RWPE1 (cell line): ENCODE results near the gene IGF2BP3.

Source experiments
- CTCF ChIA-PET: fragments of 350-600 bp; sonication (Branson Sonifier 250); formaldehyde crosslinking; extraction: SDS; loops from one replicate; lab custom pipeline; 2021; lab: Yijun Ruan, JAX
- POLR2A ChIA-PET: fragments of 400-600 bp; formaldehyde crosslinking; extraction: SDS; loops from one replicate; lab custom pipeline; 2020; ENCODE audit warnings: antibody characterized with exemption; ENCODE audit not compliant: low non-redundant PET; lab: Yijun Ruan, JAX
- DNase-seq: peaks from one replicate; pipeline ENCODE4 v3.0.0; 2012; ENCODE audit warnings: low spot score
- H3K27ac ChIP-seq: fragments of 450-650 bp; 2 replicates; pipeline ENCODE4 v1.5.1; 2017
- CTCF ChIP-seq: fragments of 450-650 bp; conservative IDR thresholded peaks from 2 replicates; pipeline ENCODE4 v1.5.1; 2017; ENCODE audit warnings: low read depth, mild to moderate bottlenecking

IGF2BP3 gene

GRCh38 chr7:23338439-23338838, 131.9 kb downstream of the IGF2BP3 start:
- H3K27ac ChIP-seq = no peak overlapping the region
- POLR2A ChIA-PET = no interaction called here
- no peak for TF ChIP-seq CTCF
- CTCF ChIA-PET = no interaction called here
- no peak for DNase-seq

- no peak for DNase-seq
- ChIA-PET POLR2A (no interaction called here), CTCF (interaction anchor here (0.7 kb wide), 1 partner anchor 21 kb away, joined by 3 read pairs; no protein-coding TSS in a partner anchor)
- no peak for TF ChIP-seq CTCF
- no peak overlapping the region for H3K27ac ChIP-seq
These were observed 132.9 kb downstream of the IGF2BP3 start for GRCh38 chr7:23337374-23337773.

GRCh38 chr7:23336799-23337283, 133.4 kb downstream of the IGF2BP3 start:
- POLR2A ChIA-PET = no interaction called here
- DNase-seq = no peak
- TF ChIP-seq CTCF = no peak
- peak overlapping the region; percentile 12; the same call in 1 of the 2 replicates for H3K27ac ChIP-seq
- CTCF ChIA-PET = interaction anchor here (0.5 to 0.7 kb wide), 2 partner anchors 21 to 96 kb away, joined by 3 read pairs; no protein-coding TSS in a partner anchor

GRCh38 chr7:23336086-23336485, 134.2 kb downstream of the IGF2BP3 start:
- no peak for TF ChIP-seq CTCF
- no peak for DNase-seq
- POLR2A ChIA-PET = no interaction called here
- peak overlapping the region; percentile 12; the same call in 1 of the 2 replicates for H3K27ac ChIP-seq
- CTCF ChIA-PET = interaction anchor here (0.6 kb wide), 1 partner anchor 204 kb away, joined by 4 read pairs; no protein-coding TSS in a partner anchor

GRCh38 chr7:23335621-23336020, 134.7 kb downstream of the IGF2BP3 start:
- ChIA-PET CTCF (interaction anchor here (0.6 to 0.7 kb wide), 2 partner anchors 144 to 205 kb away, joined by 3 to 4 read pairs; no protein-coding TSS in a partner anchor), POLR2A (no interaction called here)
- peak overlapping the region; percentile 81 for H3K27ac ChIP-seq
- TF ChIP-seq CTCF = no peak
- DNase-seq = no peak

- TF ChIP-seq CTCF = no peak
- DNase-seq = no peak
- ChIA-PET POLR2A (no interaction called here), CTCF (interaction anchor here (0.7 to 0.9 kb wide), 2 partner anchors 144 to 209 kb away, joined by 3 read pairs; no protein-coding TSS in a partner anchor)
- peak overlapping the region; percentile 81 for H3K27ac ChIP-seq
These were observed 135.2 kb downstream of the IGF2BP3 start for GRCh38 chr7:23335136-23335535.
